Astrocyte (in vitro differentiated cells and primary cell): ENCODE measurements around the gene ASPSCR1. TPM values are rescaled to one million over a fixed set of nuclear protein-coding genes. Genes with fewer than 3 reads are reported as not detected.

Experiments
- DNase-seq: peaks from one replicate; pipeline ENCODE4 v3.0.0-alpha.2; 2010; ENCODE audit warnings: low read depth
- FAIRE-seq: peaks from 2 replicates; lab custom pipeline; 2011; peaks lifted over from hg19 to GRCh38; lab: Jason Lieb, UNC
- H2AFZ ChIP-seq: 2 replicates; pipeline ENCODE4 v1.6.0; 2012; ENCODE audit warnings: low read depth, low read length, inconsistent platforms
- H3K27ac ChIP-seq: 2 replicates; pipeline ENCODE4 v1.5.1; 2011; ENCODE audit warnings: low read depth, low read length, inconsistent platforms
- H3K27me3 ChIP-seq: 2 replicates; pipeline ENCODE4 v1.6.0; 2011; ENCODE audit warnings: low read length, inconsistent platforms; ENCODE audit not compliant: insufficient read depth
- H3K36me3 ChIP-seq: 2 replicates; pipeline ENCODE4 v1.5.1; 2011; ENCODE audit warnings: low read length, inconsistent platforms; ENCODE audit not compliant: insufficient read depth
- H3K4me1 ChIP-seq: 2 replicates; pipeline ENCODE4 v1.5.1; 2011; ENCODE audit warnings: low read length, inconsistent platforms; ENCODE audit not compliant: insufficient read depth
- H3K4me2 ChIP-seq: 2 replicates; pipeline ENCODE4 v1.6.0; 2012; ENCODE audit warnings: low read length, inconsistent platforms
- H3K4me3 ChIP-seq: 2 replicates; pipeline ENCODE4 v1.5.1; 2011; ENCODE audit warnings: low read depth, mild to moderate bottlenecking, low read length, inconsistent platforms; ENCODE audit not compliant: insufficient read depth
- H3K79me2 ChIP-seq: 2 replicates; pipeline ENCODE4 v1.6.0; 2012; ENCODE audit warnings: mild to moderate bottlenecking, low read length, inconsistent platforms; ENCODE audit not compliant: insufficient read depth
- H3K9ac ChIP-seq: 2 replicates; pipeline ENCODE4 v1.6.0; 2012; ENCODE audit warnings: mild to moderate bottlenecking, low read length, inconsistent platforms
- H3K9me3 ChIP-seq: 2 replicates; pipeline ENCODE4 v1.5.1; 2012; ENCODE audit warnings: low read depth, mild to moderate bottlenecking, low read length, inconsistent platforms; ENCODE audit not compliant: insufficient read depth
- H4K20me1 ChIP-seq: 2 replicates; pipeline ENCODE4 v1.6.0; 2012; ENCODE audit warnings: low read length, inconsistent platforms; ENCODE audit not compliant: insufficient read depth
- H3K27ac Mint-ChIP-seq: one replicate; pipeline ENCODE4 v1.8.0; 2021; ENCODE audit warnings: mild to moderate bottlenecking, mixed read lengths; ENCODE audit not compliant: unreplicated experiment
- H3K27me3 Mint-ChIP-seq: one replicate; pipeline ENCODE4 v1.8.0; 2021; ENCODE audit warnings: low read depth, mixed read lengths; ENCODE audit not compliant: unreplicated experiment
- H3K36me3 Mint-ChIP-seq: one replicate; pipeline ENCODE4 v1.8.0; 2021; ENCODE audit warnings: low read depth, mixed read lengths; ENCODE audit not compliant: unreplicated experiment
- H3K4me1 Mint-ChIP-seq: one replicate; pipeline ENCODE4 v1.8.0; 2021; ENCODE audit warnings: low read depth, mixed read lengths; ENCODE audit not compliant: unreplicated experiment
- H3K4me3 Mint-ChIP-seq: one replicate; pipeline ENCODE4 v1.8.0; 2021; ENCODE audit warnings: mild to moderate bottlenecking, moderate library complexity, mixed read lengths; ENCODE audit not compliant: unreplicated experiment
- H3K9me3 Mint-ChIP-seq: one replicate; pipeline ENCODE4 v1.8.0; 2021; ENCODE audit warnings: mild to moderate bottlenecking, mixed read lengths; ENCODE audit not compliant: unreplicated experiment
- CTCF ChIP-seq: IDR thresholded peaks from 2 replicates; pipeline ENCODE4 v1.5.1; 2011; ENCODE audit warnings: low read depth, mild to moderate bottlenecking, inconsistent platforms, low read length, moderate library complexity; ENCODE audit not compliant: insufficient read depth
- EZH2 ChIP-seq: IDR thresholded peaks from 2 replicates; pipeline ENCODE4 v1.6.1; 2012; ENCODE audit warnings: mild to moderate bottlenecking, low read length, inconsistent platforms; ENCODE audit not compliant: insufficient read depth
- total RNA-seq: library from RNA; stranded (reverse); gene quantifications from 2 replicates; pipeline ENCODE4 v1.2.1, GENCODE V29; 2021

Gene ASPSCR1
- total RNA-seq, 1 donor from 2014 or later: 25.5 TPM

GRCh38 chr17:82060001-82060380 lies 82.6 kb downstream of the ASPSCR1 start:
- DNase-seq (no peak), FAIRE-seq (no peak)
- H3K4me3 Mint-ChIP-seq: no peak overlapping the region
- no peak overlapping the region for H3K27ac Mint-ChIP-seq
- H3K36me3 Mint-ChIP-seq: peaks cover 3% of the 10 kb centered on the region
- Histone ChIP-seq H3K79me2 (peaks cover 22% of the 10 kb centered on the region), H3K4me3 (no peak overlapping the region), H3K4me1 (peaks cover 4% of the 10 kb centered on the region), H3K27me3 (no peaks in the 10 kb centered on the region), H3K27ac (no peak overlapping the region), H3K9me3 (no peaks in the 10 kb centered on the region), H3K4me2 (no peak overlapping the region), H4K20me1 (peaks cover 57% of the 10 kb centered on the region), H3K9ac (no peak overlapping the region), H3K36me3 (peaks cover 5% of the 10 kb centered on the region), H2AFZ (no peak overlapping the region)
- TF ChIP-seq EZH2 (no peak), CTCF (no peak)
- H3K9me3 Mint-ChIP-seq: no peaks in the 10 kb centered on the region
- H3K27me3 Mint-ChIP-seq: no peaks in the 10 kb centered on the region
- H3K4me1 Mint-ChIP-seq: no peaks in the 10 kb centered on the region

GRCh38 chr17:82060614-82061013 lies 83.2 kb downstream of the ASPSCR1 start:
- Histone ChIP-seq H3K27ac (no peak overlapping the region), H4K20me1 (peaks cover 54% of the 10 kb centered on the region), H2AFZ (no peak overlapping the region), H3K79me2 (peaks cover 23% of the 10 kb centered on the region), H3K4me1 (peaks cover 7% of the 10 kb centered on the region), H3K27me3 (no peaks in the 10 kb centered on the region), H3K4me3 (no peak overlapping the region), H3K36me3 (peaks cover 5% of the 10 kb centered on the region), H3K9me3 (no peaks in the 10 kb centered on the region), H3K9ac (no peak overlapping the region), H3K4me2 (no peak overlapping the region)
- Mint-ChIP-seq H3K4me3 (no peak overlapping the region), H3K27me3 (no peaks in the 10 kb centered on the region), H3K36me3 (peaks cover 3% of the 10 kb centered on the region), H3K9me3 (no peaks in the 10 kb centered on the region), H3K4me1 (no peaks in the 10 kb centered on the region), H3K27ac (no peak overlapping the region)
- no peak for DNase-seq
- FAIRE-seq: no peak
- TF ChIP-seq EZH2 (no peak), CTCF (no peak)

GRCh38 chr17:82061047-82061925 lies 83.9 kb downstream of the ASPSCR1 start:
- Mint-ChIP-seq H3K4me3 (no peak overlapping the region), H3K9me3 (no peaks in the 10 kb centered on the region), H3K27ac (no peak overlapping the region), H3K4me1 (no peaks in the 10 kb centered on the region), H3K36me3 (peaks cover 3% of the 10 kb centered on the region), H3K27me3 (no peaks in the 10 kb centered on the region)
- Histone ChIP-seq H3K9ac (no peak overlapping the region), H3K27ac (no peak overlapping the region), H3K9me3 (no peaks in the 10 kb centered on the region), H3K36me3 (peaks cover 5% of the 10 kb centered on the region), H3K4me1 (peaks cover 12% of the 10 kb centered on the region), H4K20me1 (peaks cover 48% of the 10 kb centered on the region), H3K4me2 (no peak overlapping the region), H2AFZ (no peak overlapping the region), H3K79me2 (peaks cover 29% of the 10 kb centered on the region), H3K4me3 (no peak overlapping the region), H3K27me3 (no peaks in the 10 kb centered on the region)
- DNase-seq (no peak), FAIRE-seq (no peak)
- TF ChIP-seq EZH2 (no peak), CTCF (no peak)
